LNCaP clone FGC (cell line): ENCODE results near the gene B4GALT5.
A peak's percentile ranks its signal among the peaks of the same experiment; 100 is the strongest.

ENCODE experiments used
- DNase-seq: peaks from one replicate; pipeline ENCODE4 v3.0.0-alpha.2; 2011; ENCODE audit warnings: low read depth
- H3K4me3 ChIP-seq: 2 replicates; pipeline ENCODE4 v1.5.1; 2011; ENCODE audit warnings: mild to moderate bottlenecking, low read depth, low read length, control low read depth
- CTCF ChIP-seq: IDR thresholded peaks from 2 replicates; pipeline ENCODE4 v1.5.1; 2012; ENCODE audit warnings: mild to moderate bottlenecking; ENCODE audit not compliant: control insufficient read depth, insufficient read depth; ENCODE audit errors: extremely low read depth

Gene B4GALT5

DNA sequence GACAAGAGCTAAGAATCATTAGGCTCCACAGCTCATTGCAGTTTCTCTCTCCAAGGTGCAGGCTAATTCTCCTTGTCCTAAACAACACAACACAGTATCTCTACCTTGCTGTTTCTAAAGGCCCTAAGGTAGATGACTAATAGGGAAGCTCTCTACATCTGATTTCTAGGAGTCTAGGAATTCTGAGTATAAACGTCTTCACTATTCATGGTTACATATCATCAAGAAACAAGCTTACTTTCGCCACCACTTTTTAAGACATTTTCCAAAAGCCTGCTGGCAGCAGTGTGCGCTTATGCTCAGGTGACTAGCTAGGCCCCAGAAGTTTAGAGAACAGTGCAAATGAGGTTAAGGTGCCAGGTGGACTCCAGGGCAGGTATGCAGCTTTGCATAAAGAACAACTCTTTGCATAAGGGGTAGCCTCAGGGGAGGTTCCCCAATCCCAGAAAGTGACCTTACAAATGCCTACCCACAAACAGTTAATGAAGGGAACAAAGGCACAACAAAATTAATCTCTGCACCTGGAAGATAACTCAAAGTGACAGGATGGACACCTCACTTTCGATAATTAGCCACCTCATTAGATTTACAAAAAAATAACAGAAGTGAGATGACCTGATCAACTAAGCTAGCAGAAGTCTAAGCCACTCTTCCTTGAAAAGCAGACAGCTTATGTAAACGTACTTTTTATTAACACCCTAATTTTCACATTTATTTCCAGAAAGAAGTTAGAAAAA is 20.1 kb downstream of the B4GALT5 start:
- DNase-seq = no peak
- no peak overlapping the region for H3K4me3 ChIP-seq
- TF ChIP-seq CTCF = no peak

- no peak for TF ChIP-seq CTCF
- no peak overlapping the region for H3K4me3 ChIP-seq
- no peak for DNase-seq
These were observed 20.7 kb downstream of the B4GALT5 start for GRCh38 chr20:49692941-49693340.

GRCh38 chr20:49691818-49692568 is 21.7 kb downstream of the B4GALT5 start:
- DNase-seq = no peak
- H3K4me3 ChIP-seq = no peak overlapping the region
- TF ChIP-seq CTCF = no peak

GRCh38 chr20:49690899-49691620 is 22.6 kb downstream of the B4GALT5 start:
- no peak overlapping the region for H3K4me3 ChIP-seq
- peak; percentile 14 for DNase-seq
- no peak for TF ChIP-seq CTCF

DNA sequence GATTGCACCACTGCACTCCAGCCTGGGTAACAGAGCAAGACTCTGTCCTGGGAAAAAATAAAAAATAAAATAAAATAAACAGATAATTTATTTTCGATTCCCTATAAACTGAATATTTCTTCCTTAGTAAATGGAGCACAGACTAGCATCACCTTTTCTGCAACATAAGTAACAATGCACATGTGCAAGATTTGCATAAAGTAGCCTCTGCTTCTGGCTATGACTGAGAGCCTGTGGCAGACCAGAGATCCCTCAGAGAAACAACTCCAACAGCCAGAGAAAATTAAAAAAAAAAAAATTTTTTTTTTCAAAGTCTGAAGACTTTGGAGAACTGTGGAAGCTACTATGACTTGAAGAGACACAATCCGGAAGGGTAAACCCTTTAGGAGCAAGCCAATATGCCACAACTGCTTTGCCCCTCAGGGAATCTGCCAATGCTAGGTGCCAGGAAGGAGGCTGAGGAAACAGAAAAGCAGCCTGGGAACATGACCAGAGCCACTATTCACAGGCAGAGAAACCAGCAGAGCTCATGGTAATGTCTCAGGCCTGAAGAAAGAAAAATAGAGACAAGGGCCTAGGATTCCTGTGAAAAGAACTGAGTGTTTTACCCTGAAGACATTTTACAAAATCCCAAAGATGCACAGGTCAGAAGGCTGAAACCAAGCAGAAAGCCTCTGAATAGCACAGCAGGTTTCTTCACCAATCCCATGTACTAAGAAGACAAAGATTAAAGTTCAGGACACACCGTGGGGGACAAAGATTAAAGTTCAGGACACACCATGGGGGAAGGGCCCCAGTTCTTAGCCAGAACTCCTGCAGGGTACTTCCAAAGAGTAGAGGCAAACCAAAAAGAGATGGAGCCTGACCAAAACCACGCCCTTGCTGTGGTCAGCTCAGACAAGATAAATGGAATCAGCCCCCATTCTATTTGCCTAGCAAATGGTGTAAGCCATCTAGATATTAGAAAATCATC is 25.8 kb downstream of the B4GALT5 start:
- H3K4me3 ChIP-seq = no peak overlapping the region
- DNase-seq = no peak
- TF ChIP-seq CTCF = no peak

DNA sequence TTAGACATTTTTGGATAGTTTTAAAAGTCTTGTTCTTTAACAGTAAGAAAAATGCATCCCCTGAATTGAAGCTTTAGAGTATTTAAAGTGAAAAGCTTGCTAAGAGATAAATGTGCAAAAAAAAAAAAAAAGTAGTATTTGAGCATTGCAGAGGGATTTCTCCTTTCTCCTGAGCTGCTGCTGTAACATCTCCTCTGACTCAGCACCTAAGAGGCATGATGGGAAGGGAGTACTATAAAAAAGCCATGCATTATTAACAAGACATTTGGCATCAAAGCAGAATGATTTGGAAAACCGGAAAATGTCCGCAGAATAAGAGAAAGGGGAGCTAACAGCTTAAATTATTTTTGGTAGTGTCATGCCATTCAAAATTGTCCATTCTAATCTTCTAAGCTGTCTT is 27.9 kb downstream of the B4GALT5 start:
- DNase-seq = no peak
- TF ChIP-seq CTCF = no peak
- H3K4me3 ChIP-seq = no peak overlapping the region
